Activated CD8-positive, alpha-beta memory T cell treated with anti-CD3 and anti-CD28 coated beads, Interleukin-2, amount 10 ng/mL, durations not matched to agents 7 days and 5 days (primary cell): ENCODE measurements around the gene MVK. TPM values are rescaled to one million over a fixed set of nuclear protein-coding genes. Genes with fewer than 3 reads are reported as not detected.

Source experiments
- ATAC-seq: fragments of 150-1000 bp; cut with Tn5 transposase; one replicate; pipeline ENCODE4 v1.10.0; 2021; ENCODE audit warnings: moderate library complexity
- CTCF ChIA-PET: fragments of 350-600 bp; sonication (Branson Sonifier 250); formaldehyde crosslinking; loops from one replicate; lab custom pipeline; 2021; ENCODE audit warnings: antibody characterized with exemption; lab: Charles Lee
- DNase-seq: peaks from one replicate; pipeline ENCODE4 v3.0.0-alpha.2; 2020
- H3K27ac Mint-ChIP-seq: one replicate; pipeline ENCODE4 v1.8.0; 2021; ENCODE audit warnings: mild to moderate bottlenecking, mixed read lengths
- H3K27me3 Mint-ChIP-seq: one replicate; pipeline ENCODE4 v1.8.0; 2021; ENCODE audit warnings: mixed read lengths
- H3K36me3 Mint-ChIP-seq: one replicate; pipeline ENCODE4 v1.8.0; 2021; ENCODE audit warnings: mild to moderate bottlenecking, mixed read lengths
- H3K4me1 Mint-ChIP-seq: one replicate; pipeline ENCODE4 v1.8.0; 2021; ENCODE audit warnings: mixed read lengths
- H3K4me3 Mint-ChIP-seq: one replicate; pipeline ENCODE4 v1.8.0; 2021; ENCODE audit warnings: mild to moderate bottlenecking, moderate library complexity, mixed read lengths
- H3K9me3 Mint-ChIP-seq: one replicate; pipeline ENCODE4 v1.8.0; 2022; ENCODE audit warnings: low read depth, mixed read lengths
- total RNA-seq, 2 experiments: library from RNA; stranded (reverse); gene quantifications; one replicate each; pipeline ENCODE4 v1.2.3, GENCODE V29; 2021

The MVK gene
- total RNA-seq, 2 experiments from 2014 or later, result 21.7 to 27.4 TPM

DNA sequence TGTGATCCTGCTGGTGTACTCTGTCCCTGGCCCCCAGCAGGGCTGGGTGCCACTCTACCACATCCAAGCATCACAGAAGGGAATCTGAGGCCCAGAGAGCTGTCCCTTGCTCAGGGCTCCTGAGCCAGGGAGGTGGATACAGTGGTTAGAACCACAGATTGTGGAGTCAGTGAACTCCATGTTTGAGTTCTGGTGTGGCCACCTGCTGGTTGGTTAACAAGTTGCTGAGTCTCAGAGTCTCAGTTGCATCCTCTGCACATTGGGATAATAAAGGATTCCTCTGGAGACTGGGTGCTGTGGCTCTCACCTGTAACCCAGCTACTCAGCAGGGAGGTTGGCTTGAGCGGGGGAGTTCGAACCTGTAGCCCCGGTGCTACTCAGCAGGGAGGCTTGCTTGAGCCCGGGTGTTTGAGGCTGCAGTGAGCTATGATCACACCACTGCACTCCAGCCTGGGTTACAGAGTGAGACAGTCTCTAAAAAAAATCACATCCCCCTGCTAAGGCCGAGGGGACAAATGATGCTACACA, 39.4 kb downstream of the MVK start:
- Mint-ChIP-seq H3K27ac (no peak overlapping the region), H3K27me3 (peaks cover 49% of the 10 kb centered on the region)
- CTCF ChIA-PET, result interaction anchor here (1.2 to 1.5 kb wide), 2 partner anchors 16 to 25 kb away, joined by 4 to 8 read pairs; no protein-coding TSS in a partner anchor

DNA sequence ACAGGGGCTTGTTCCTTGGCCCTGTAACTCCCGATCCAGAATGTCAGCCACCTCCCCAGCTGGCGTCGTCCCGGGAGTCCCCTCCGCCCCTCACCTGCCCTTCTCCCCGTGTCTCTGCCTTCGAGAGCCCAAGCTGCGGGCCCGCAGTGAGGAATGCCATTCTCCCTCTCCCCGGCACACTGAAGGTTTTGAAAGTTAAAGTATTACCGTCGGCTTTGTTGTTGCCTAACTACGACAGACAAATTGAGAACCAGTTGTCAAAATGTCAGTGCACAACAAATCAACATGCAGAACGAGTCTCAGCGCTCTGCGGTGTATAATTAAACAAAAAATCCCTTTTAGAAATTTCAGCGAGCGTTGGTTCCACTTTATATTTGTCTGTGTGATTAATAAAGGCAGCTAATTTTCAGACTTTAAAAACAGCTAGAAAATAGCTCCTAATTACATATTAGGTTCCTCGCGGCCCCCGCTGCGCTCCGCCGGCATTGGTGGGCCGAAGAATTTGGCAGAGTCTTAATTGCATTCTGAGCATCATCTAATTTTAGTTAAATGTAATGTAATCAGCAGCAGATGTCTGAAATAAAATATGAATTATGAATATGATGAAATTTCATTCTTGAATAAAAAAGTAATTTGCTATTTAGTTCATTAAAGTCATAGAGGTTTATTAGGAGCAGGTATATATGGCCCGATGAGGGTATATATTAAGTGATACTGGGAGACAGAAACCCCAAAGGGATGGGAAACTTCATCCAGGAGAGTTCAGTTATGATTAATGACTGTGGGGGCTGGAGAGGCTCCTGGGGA, 40.3 kb downstream of the MVK start:
- no peak for ATAC-seq

More for the DNA sequence above, 39.4 kb downstream of the MVK start:
- Mint-ChIP-seq H3K4me1 (peaks cover 6% of the 10 kb centered on the region), H3K9me3 (no peaks in the 10 kb centered on the region), H3K4me3 (no peak overlapping the region), H3K36me3 (no peaks in the 10 kb centered on the region)
- ATAC-seq (peak; percentile 35), DNase-seq (no peak)

DNA sequence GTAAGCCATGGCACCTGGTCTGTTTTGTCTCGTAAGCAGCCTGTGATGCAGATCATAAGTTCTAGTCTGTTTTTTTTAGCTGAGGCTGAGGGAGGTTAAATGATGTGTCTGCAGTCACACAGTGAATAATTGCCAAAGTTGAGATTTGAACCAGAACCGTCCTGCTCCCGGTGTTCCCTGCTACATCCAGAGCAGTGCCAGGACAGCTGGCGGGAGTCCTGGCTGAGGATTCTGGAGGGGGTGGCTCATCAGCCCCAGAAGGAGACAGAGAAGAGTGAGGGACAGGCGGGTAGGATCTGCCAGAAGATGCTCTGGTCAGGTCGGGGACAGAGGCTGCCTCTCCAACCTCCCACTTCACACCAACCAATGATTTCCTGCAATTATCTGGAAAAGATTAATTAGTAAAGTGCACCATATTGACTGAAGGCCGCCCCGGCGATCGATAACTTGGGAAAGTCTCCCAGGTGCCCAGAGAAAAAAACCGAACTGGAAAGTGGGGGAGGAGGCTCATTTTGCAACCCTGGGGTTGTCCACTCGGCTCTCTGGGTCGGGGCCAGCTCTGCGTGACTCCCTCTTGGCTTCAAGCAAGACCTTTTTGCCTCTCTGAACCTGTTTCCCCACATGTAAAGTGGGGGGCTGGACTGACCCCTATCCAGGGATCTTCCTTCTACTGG, 42.1 kb downstream of the MVK start:
- no peak for DNase-seq
- no peaks in the 10 kb centered on the region for H3K9me3 Mint-ChIP-seq
- CTCF ChIA-PET, result interaction anchor here (0.8 kb wide), 1 partner anchor 20 kb away, joined by 3 read pairs; no protein-coding TSS in a partner anchor
- H3K27me3 Mint-ChIP-seq, result peaks cover 52% of the 10 kb centered on the region
- no peak overlapping the region for H3K27ac Mint-ChIP-seq
- no peaks in the 10 kb centered on the region for H3K4me1 Mint-ChIP-seq
- no peak overlapping the region for H3K4me3 Mint-ChIP-seq
- no peak for ATAC-seq
- no peaks in the 10 kb centered on the region for H3K36me3 Mint-ChIP-seq

More for the DNA sequence above, 40.3 kb downstream of the MVK start:
- H3K36me3 Mint-ChIP-seq, result no peaks in the 10 kb centered on the region
- no peak overlapping the region for H3K4me3 Mint-ChIP-seq
- no peaks in the 10 kb centered on the region for H3K4me1 Mint-ChIP-seq
- CTCF ChIA-PET, result interaction anchor here (1.5 kb wide), 1 partner anchor 17 kb away, joined by 8 read pairs; no protein-coding TSS in a partner anchor
- DNase-seq, result no peak
- no peaks in the 10 kb centered on the region for H3K9me3 Mint-ChIP-seq
- H3K27ac Mint-ChIP-seq, result no peak overlapping the region
- H3K27me3 Mint-ChIP-seq, result peaks cover 50% of the 10 kb centered on the region

DNA sequence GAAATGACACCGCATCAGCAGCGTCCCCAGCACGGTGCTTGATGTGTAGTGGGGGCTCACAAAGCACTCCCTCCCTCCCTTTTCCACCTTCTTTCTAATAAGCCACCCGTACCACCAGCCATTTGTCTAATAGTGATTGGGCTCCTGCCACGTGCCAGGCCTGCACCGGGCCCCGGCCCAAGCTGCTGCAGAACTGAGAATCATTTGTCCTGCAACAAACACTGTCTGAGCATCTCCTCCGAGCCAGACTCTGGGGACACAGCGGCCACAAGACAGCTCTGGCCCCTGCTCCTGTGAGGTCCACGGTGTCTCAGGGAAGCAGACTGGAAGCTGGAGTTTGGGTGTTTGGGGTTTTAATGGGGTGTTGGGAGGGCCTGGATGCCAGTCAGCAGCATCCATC, 43.9 kb downstream of the MVK start:
- Mint-ChIP-seq H3K4me3 (no peak overlapping the region), H3K27ac (no peak overlapping the region), H3K9me3 (no peaks in the 10 kb centered on the region), H3K4me1 (no peaks in the 10 kb centered on the region), H3K27me3 (peaks cover 64% of the 10 kb centered on the region), H3K36me3 (no peaks in the 10 kb centered on the region)
- CTCF ChIA-PET, result no interaction called here
- ATAC-seq (no peak), DNase-seq (no peak)

DNA sequence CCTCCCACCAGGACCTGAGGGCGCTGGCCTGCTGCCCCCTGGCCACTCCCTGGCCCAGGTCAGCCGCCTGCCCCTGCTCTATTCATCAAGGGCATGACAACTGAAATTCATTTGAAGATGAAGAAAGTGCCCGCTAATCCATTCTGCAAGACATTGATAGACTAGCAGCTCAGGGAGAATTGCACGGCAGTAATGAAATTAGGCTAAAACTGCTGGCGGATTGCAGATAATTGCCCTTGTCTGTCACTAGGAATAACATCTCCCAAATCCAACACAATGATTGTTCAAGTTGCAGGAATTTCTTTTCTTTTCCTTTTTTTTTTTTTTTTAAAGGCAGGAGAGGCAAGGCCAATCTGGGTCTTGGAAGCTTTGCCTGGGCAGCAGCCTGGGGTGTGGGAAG, 44.5 kb downstream of the MVK start:
- no peaks in the 10 kb centered on the region for H3K4me1 Mint-ChIP-seq
- H3K27me3 Mint-ChIP-seq, result peaks cover 61% of the 10 kb centered on the region
- no peak overlapping the region for H3K27ac Mint-ChIP-seq
- H3K9me3 Mint-ChIP-seq, result no peaks in the 10 kb centered on the region
- CTCF ChIA-PET, result interaction anchor here (1.4 kb wide), 1 partner anchor 9 kb away, joined by 3 read pairs; no protein-coding TSS in a partner anchor
- no peak overlapping the region for H3K4me3 Mint-ChIP-seq
- ATAC-seq (no peak), DNase-seq (no peak)
- H3K36me3 Mint-ChIP-seq, result no peaks in the 10 kb centered on the region

DNA sequence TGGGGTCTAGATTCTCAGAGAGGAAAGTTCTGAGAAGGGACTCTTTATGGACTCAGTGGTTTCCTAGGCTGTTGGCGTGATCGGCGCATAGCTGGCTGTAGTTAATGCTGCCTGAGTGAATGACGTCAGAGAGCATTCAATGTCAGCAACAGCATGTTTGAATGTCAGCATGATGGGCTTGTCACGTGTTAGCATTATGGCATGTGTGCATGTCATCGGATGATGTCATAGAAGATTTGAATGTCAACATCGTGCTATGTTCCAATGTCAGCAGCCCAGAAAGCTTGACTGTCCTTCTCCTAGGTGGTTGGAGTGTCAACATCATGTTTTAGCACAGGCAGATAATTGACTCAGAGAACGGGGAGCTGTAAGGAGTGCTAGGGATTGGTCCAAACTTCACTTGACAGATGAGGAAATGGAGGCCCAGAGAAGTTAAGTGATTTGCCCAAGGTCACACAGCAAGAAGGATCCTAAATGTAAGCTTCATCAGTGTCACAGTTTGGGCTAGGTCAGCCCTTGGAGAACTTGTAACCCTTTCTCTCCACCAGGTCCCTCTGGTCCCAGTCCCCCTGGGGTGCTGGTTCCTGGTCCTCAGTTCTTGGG, 45.5 kb downstream of the MVK start:
- no peak overlapping the region for H3K4me3 Mint-ChIP-seq
- no peaks in the 10 kb centered on the region for H3K36me3 Mint-ChIP-seq
- ATAC-seq (no peak), DNase-seq (no peak)
- H3K4me1 Mint-ChIP-seq, result no peaks in the 10 kb centered on the region
- CTCF ChIA-PET, result interaction anchor here (0.8 to 1.4 kb wide), 2 partner anchors 10 to 186 kb away, joined by 3 read pairs; no protein-coding TSS in a partner anchor
- no peak overlapping the region for H3K27ac Mint-ChIP-seq
- no peaks in the 10 kb centered on the region for H3K9me3 Mint-ChIP-seq
- H3K27me3 Mint-ChIP-seq, result peaks cover 53% of the 10 kb centered on the region

DNA sequence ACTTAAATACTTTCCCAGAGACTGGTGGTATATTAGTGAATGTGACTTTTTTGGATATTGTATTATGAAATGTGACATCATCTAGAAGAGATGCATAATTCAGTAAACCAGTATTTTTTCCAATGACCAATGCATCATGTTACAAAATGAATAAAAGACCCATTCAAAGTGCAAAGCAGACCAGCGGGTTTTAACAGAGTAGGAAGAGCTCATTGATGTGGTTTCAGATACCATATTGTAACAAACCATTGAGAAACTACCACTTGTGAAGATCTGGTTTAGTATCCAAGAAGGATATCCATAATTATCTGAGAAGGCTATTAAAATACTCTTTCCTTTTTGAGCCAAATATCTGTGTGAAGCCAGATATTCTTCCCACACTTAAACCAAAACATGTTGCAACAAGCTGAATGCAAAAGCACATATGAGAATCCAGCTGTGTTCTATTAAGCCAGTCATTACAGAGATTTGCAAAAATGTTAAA, 47.7 kb downstream of the MVK start:
- no peak for ATAC-seq
- CTCF ChIA-PET, result interaction anchor here (0.9 to 1.5 kb wide), 2 partner anchors 24 to 224 kb away, joined by 5 read pairs; no protein-coding TSS in a partner anchor
- H3K27me3 Mint-ChIP-seq, result peaks cover 40% of the 10 kb centered on the region

DNA sequence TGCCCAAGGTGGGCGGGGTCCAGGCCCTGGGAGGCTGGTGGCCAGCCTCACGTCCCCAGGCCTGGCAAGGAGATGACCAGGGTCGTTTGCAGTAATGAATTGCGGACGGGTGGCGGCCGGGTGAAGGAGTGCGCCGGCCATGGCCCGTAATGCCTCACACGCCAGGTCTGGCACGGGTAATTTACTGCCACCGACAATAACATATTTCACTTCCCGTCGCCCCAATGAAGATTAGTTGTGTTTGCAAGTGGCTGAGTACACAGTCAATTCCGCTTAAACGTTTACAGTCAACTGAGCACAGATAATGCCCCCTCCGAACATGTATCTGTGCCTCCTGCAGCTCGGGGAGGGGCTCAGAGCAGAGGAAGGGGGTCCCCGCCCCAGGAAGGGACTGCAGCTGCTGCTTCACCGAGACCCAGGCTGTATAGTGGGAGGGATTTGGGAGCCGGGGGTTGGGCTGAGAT, 48.3 kb downstream of the MVK start:
- Mint-ChIP-seq H3K9me3 (no peaks in the 10 kb centered on the region), H3K4me1 (no peaks in the 10 kb centered on the region), H3K4me3 (no peak overlapping the region), H3K27me3 (peaks cover 35% of the 10 kb centered on the region), H3K27ac (no peak overlapping the region), H3K36me3 (no peaks in the 10 kb centered on the region)
- DNase-seq (no peak), ATAC-seq (no peak)
- CTCF ChIA-PET, result interaction anchor here (1.5 kb wide), 1 partner anchor 223 kb away, joined by 5 read pairs; no protein-coding TSS in a partner anchor

More for the DNA sequence above, 47.7 kb downstream of the MVK start:
- Mint-ChIP-seq H3K27ac (no peak overlapping the region), H3K9me3 (no peaks in the 10 kb centered on the region), H3K4me3 (no peak overlapping the region), H3K36me3 (no peaks in the 10 kb centered on the region), H3K4me1 (no peaks in the 10 kb centered on the region)
- DNase-seq, result no peak

DNA sequence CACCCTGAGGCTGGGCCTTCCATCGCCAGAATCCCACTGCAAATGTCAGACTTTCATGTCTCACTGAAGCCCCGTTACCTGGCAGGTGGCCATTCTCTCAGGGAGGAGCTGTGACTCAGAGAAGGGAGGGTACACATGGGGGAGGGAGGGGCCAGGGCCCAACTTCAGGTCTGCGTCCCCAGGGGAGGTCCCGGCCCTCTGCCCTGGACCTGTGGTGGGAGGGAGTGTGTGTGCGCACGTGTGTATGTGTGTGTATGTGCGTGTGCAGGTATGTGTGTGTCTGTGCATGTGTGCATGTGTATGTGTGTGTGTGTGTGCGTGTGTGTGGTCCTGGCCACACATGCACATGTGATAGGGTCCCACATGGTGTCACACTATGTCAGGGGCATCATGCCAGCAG, 50.9 kb downstream of the MVK start:
- peaks cover 30% of the 10 kb centered on the region for H3K27me3 Mint-ChIP-seq
- H3K4me3 Mint-ChIP-seq, result no peak overlapping the region
- DNase-seq (no peak), ATAC-seq (no peak)
- no peaks in the 10 kb centered on the region for H3K4me1 Mint-ChIP-seq
- no peak overlapping the region for H3K27ac Mint-ChIP-seq
- no peaks in the 10 kb centered on the region for H3K9me3 Mint-ChIP-seq
- CTCF ChIA-PET, result no interaction called here
- H3K36me3 Mint-ChIP-seq, result no peaks in the 10 kb centered on the region

DNA sequence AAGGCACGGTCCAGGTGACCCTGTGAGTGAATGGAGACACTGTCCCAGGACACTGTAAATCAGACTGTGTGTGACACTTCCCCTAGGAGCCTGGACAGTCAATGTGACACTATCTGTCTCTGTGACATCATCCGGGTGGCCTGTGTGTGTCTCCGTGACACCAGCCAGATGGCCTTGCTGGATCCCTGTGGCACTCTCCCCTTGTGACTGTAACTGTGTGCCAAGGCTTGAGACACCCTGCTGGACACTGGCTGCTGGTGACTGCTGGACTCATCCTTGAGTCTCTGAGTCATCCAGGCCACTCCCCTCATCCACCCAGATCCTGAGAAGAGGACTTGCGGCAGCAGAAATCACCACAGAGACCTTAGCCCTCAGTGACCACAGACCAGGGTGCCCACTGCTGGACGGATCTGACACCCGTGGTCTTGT, 51.6 kb downstream of the MVK start:
- Mint-ChIP-seq H3K36me3 (no peaks in the 10 kb centered on the region), H3K27ac (no peak overlapping the region), H3K27me3 (peaks cover 31% of the 10 kb centered on the region), H3K4me3 (no peak overlapping the region), H3K4me1 (no peaks in the 10 kb centered on the region), H3K9me3 (no peaks in the 10 kb centered on the region)
- DNase-seq (no peak), ATAC-seq (no peak)
- CTCF ChIA-PET, result no interaction called here

DNA sequence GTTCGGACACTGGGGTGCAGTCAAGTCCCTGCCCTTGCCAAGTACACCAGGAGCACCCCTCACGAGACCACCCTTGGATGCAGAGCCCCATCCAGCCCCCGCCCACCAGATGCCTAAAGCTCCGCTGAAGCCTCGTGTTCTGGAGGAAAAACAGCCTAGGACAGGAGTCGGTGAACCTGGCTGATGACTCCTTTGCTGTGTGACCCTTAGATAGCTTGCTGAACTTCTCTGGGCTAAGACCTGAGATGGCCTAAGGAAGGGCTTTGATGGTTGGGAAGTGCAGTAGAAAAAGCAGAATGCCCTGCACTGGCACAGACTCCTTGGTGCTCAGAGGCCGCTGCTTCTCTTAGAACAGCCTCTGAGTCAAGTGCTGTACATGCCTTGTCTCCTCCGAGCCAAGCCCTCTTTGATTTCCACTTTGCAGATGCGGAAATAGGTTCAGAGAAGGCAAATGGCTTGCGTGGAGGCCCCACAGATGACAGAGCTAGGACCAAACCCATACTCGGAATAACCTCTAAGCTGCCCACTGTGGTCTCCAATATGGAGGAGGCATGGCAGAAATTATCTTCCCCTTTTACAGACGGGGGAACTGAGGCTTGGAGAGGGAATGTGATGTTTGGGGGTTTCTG, 52.3 kb downstream of the MVK start:
- no peaks in the 10 kb centered on the region for H3K4me1 Mint-ChIP-seq
- H3K4me3 Mint-ChIP-seq, result no peak overlapping the region
- no peak for ATAC-seq
- CTCF ChIA-PET, result no interaction called here
- no peaks in the 10 kb centered on the region for H3K36me3 Mint-ChIP-seq
- H3K9me3 Mint-ChIP-seq, result no peaks in the 10 kb centered on the region
- H3K27ac Mint-ChIP-seq, result no peak overlapping the region
- peaks cover 27% of the 10 kb centered on the region for H3K27me3 Mint-ChIP-seq
- no peak for DNase-seq

DNA sequence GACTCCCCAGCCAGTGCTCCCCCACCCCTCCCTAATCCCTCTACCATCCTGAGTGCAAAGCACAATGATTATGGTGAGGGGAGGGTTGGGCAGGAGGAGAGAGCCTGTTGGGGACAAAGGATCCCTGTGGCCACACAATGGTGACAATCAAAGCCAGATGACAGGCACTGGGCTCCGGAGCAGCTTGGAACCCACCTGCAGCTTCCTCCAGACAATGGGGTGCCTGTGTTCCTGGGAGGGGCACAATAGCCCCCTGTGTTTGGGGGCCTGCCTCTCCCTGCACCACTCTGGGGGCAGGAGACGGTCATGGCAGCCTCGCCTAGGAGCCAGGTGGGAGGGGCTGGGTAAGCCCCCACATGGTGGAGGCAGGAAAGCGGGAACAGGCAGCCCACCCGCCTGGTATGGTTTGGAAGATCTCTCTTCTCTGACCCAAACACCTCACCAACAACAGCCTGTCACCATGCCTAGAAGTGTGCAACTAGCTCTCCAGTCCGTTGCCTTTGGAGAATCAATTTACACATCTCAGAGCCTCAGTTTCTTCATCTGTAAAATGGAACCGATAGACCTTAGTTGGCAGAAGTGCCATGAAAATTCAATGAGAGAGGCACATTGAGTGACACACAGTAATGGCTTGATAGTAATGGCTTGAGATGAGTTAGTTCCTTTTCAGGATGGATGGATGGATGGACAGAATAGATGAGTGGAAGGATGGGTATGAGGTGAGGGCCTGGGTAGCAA, 53.0 kb downstream of the MVK start:
- peaks cover 20% of the 10 kb centered on the region for H3K27me3 Mint-ChIP-seq
- CTCF ChIA-PET, result no interaction called here

More for the DNA sequence above, 53.0 kb downstream of the MVK start:
- no peak for ATAC-seq
- Mint-ChIP-seq H3K36me3 (no peaks in the 10 kb centered on the region), H3K9me3 (no peaks in the 10 kb centered on the region), H3K27ac (no peak overlapping the region), H3K4me1 (no peaks in the 10 kb centered on the region), H3K4me3 (no peak overlapping the region)
- DNase-seq, result no peak
